Astrocyte of the spinal cord (primary cell): Measurements from ENCODE around the gene NTHL1.

ENCODE experiments used
- DNase-seq: peaks from one replicate; pipeline ENCODE4 v3.0.0; 2011; ENCODE audit warnings: low read depth, low spot score
- H3K4me3 ChIP-seq: 2 replicates; pipeline ENCODE4 v1.5.1; 2011; ENCODE audit warnings: low read depth, mild to moderate bottlenecking, low read length, moderate library complexity
- CTCF ChIP-seq: IDR thresholded peaks from 2 replicates; pipeline ENCODE4 v1.5.1; 2012; ENCODE audit warnings: low read depth, mild to moderate bottlenecking, low read length, inconsistent platforms
- in situ Hi-C: cut with HindIII; loops from 2 replicates; pipeline ENCODE4 v1.10.0; 2017; ENCODE audit warnings: low sequenced_read_pairs

Gene NTHL1

DNA sequence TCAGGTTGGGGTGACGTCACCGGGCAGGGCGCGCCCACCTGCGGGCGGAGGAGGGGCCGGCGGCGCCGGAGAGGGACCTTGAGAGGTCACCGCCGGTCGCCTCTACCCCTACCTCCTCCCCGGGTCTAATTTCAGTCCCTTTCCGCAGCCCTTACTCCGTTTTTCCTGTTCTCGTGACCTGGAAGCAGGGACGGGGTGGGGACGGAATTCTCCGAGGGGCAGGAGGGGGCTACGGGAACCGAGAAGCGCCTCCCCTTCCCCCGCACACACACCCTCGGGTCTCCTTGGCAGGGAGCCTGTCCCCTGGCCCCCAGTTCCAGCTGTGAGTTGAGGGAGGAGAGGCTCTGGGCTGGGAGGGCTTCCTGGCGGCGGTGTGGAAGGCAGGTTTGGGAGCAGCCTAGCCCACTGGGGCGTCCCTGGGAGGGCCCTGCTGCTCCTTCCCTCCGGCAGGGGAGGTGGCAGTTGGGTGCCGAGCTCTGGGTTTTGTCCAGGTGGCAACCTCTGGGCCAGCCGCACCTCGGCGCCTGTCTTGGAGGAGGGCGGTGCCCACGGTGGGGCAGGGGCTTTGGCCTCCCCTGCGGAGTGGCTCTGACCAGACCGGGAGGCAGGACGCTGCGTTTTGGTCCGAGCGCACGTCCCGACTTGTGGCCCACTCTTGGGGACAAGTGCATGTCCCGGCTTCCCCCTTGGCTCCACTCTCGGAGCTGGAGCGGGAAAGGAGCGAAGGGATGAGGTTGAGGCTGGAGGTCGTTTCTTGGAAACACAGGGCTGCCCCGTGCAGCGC, 57.1 kb downstream of the NTHL1 start:
- in situ Hi-C loops, result no loop called here
- no peak for DNase-seq
- no peak overlapping the region for H3K4me3 ChIP-seq
- TF ChIP-seq CTCF, result no peak

GRCh38 chr16:1990101-1990350, 57.6 kb downstream of the NTHL1 start:
- H3K4me3 ChIP-seq, result no peak overlapping the region
- TF ChIP-seq CTCF, result no peak
- in situ Hi-C loops, result no loop called here
- no peak for DNase-seq
